GM21825 (cell line): ENCODE results near the gene PRCD.
"Not testable (repeated sequence)": the region's sequence is repeated elsewhere in the genome, so short reads cannot be mapped to it uniquely, and the experiment has no call there.

Source experiments
- ATAC-seq: cut with Tn5 transposase; IDR thresholded peaks from one replicate; pipeline ENCODE4 v1.9.1; 2021; ENCODE audit warnings: mild to moderate bottlenecking, moderate library complexity; ENCODE audit not compliant: unreplicated experiment

Gene PRCD

GRCh38 chr17:76502341-76503211, 37.3 kb upstream of the PRCD start:
- no peak for ATAC-seq

- ATAC-seq: no peak
Observed at GRCh38 chr17:76504117-76504516, 35.7 kb upstream of the PRCD start.

- ATAC-seq: peak; percentile 47
Observed at GRCh38 chr17:76506408-76507345, 33.2 kb upstream of the PRCD start.

- not testable (repeated sequence) for ATAC-seq
Observed at GRCh38 chr17:76508472-76509063, 31.3 kb upstream of the PRCD start.

GRCh38 chr17:76510831-76511244, 29.0 kb upstream of the PRCD start:
- no peak for ATAC-seq

- no peak for ATAC-seq
Observed at GRCh38 chr17:76511668-76512365, 28.0 kb upstream of the PRCD start.

- ATAC-seq: no peak
Observed at GRCh38 chr17:76512366-76513305, 27.2 kb upstream of the PRCD start.

GRCh38 chr17:76513306-76513692, 26.5 kb upstream of the PRCD start:
- no peak for ATAC-seq

GRCh38 chr17:76514355-76514754, 25.5 kb upstream of the PRCD start:
- ATAC-seq: not testable (repeated sequence)

GRCh38 chr17:76515274-76515949, 24.4 kb upstream of the PRCD start:
- peak; percentile 60 for ATAC-seq

- no peak for ATAC-seq
Observed at GRCh38 chr17:76517638-76518038, 22.2 kb upstream of the PRCD start.

- ATAC-seq: no peak
Observed at GRCh38 chr17:76519048-76519966, 20.5 kb upstream of the PRCD start.

GRCh38 chr17:76521262-76521661, 18.6 kb upstream of the PRCD start:
- no peak for ATAC-seq

- not testable (repeated sequence) for ATAC-seq
Observed at GRCh38 chr17:76521683-76522082, 18.2 kb upstream of the PRCD start.

GRCh38 chr17:76523084-76524037, 16.5 kb upstream of the PRCD start:
- no peak for ATAC-seq

- ATAC-seq: no peak
Observed at GRCh38 chr17:76524598-76525512, 15.0 kb upstream of the PRCD start.
